HG03066 (cell line): ENCODE measurements around the gene HLA-DPB1.
"Not testable (repeated sequence)": the region's sequence is repeated elsewhere in the genome, so short reads cannot be mapped to it uniquely, and the experiment has no call there.

Source experiments
- ATAC-seq: cut with Tn5 transposase; IDR thresholded peaks from one replicate; pipeline ENCODE4 v1.9.1; 2021; ENCODE audit warnings: low read depth; ENCODE audit not compliant: unreplicated experiment

HLA-DPB1 gene

GRCh38 chr6:33075568-33076405 lies at the start of gene HLA-DPB1:
TSS of gene HLA-DPB1 (plus strand) at chr6:33075990. CDS start at chr6:33076042, 52 bp downstream.
- ATAC-seq: peak; percentile 60

GRCh38 chr6:33028220-33028849 lies 47.5 kb upstream of the HLA-DPB1 start:
- no peak for ATAC-seq

GRCh38 chr6:33029328-33030184 lies 46.2 kb upstream of the HLA-DPB1 start:
- ATAC-seq: peak; percentile 53

- ATAC-seq: no peak
Observed at GRCh38 chr6:33030245-33030644, 45.5 kb upstream of the HLA-DPB1 start.

- ATAC-seq: no peak
Observed at GRCh38 chr6:33034554-33034953, 41.2 kb upstream of the HLA-DPB1 start.

GRCh38 chr6:33036535-33036934 lies 39.3 kb upstream of the HLA-DPB1 start:
- ATAC-seq: no peak

- no peak for ATAC-seq
Observed at GRCh38 chr6:33040157-33040556, 35.6 kb upstream of the HLA-DPB1 start.

- no peak for ATAC-seq
Observed at GRCh38 chr6:33049323-33050013, 26.3 kb upstream of the HLA-DPB1 start.

GRCh38 chr6:33050014-33050810 lies 25.6 kb upstream of the HLA-DPB1 start:
- ATAC-seq: no peak

GRCh38 chr6:33052627-33053026 lies 23.2 kb upstream of the HLA-DPB1 start:
- no peak for ATAC-seq

GRCh38 chr6:33053230-33053629 lies 22.6 kb upstream of the HLA-DPB1 start:
- no peak for ATAC-seq

- no peak for ATAC-seq
Observed at GRCh38 chr6:33057222-33058150, 18.3 kb upstream of the HLA-DPB1 start.

- no peak for ATAC-seq
Observed at GRCh38 chr6:33061987-33062386, 13.8 kb upstream of the HLA-DPB1 start.

GRCh38 chr6:33063435-33063834 lies 12.4 kb upstream of the HLA-DPB1 start:
- ATAC-seq: not testable (repeated sequence)

- ATAC-seq: no peak
Observed at GRCh38 chr6:33064723-33065122, 11.1 kb upstream of the HLA-DPB1 start.

GRCh38 chr6:33065312-33065711 lies 10.5 kb upstream of the HLA-DPB1 start:
- no peak for ATAC-seq

- no peak for ATAC-seq
Observed at GRCh38 chr6:33066917-33067521, 8.8 kb upstream of the HLA-DPB1 start.
